SU-DHL-6 (cell line): ENCODE results near the gene HORMAD2.

Source experiments
- EZH2phosphoT487 ChIP-seq: fragments of 200-600 bp; sonication (generic), shearing (Covaris generic); conservative IDR thresholded peaks from 2 replicates; pipeline ENCODE4 v1.6.1; 2018; ENCODE audit warnings: mild to moderate bottlenecking, antibody characterized with exemption, low read length, moderate library complexity, mixed read lengths
- TF ChIP-seq, protein P1 (sequence below): fragments of 200-600 bp; sonication (generic); IDR thresholded peaks from one replicate; pipeline ENCODE4 v1.5.1; 2017; ENCODE audit warnings: antibody characterized with exemption, mild to moderate bottlenecking, low read length, moderate library complexity; ENCODE audit not compliant: insufficient read depth, poor library complexity, severe bottlenecking

DNA sequence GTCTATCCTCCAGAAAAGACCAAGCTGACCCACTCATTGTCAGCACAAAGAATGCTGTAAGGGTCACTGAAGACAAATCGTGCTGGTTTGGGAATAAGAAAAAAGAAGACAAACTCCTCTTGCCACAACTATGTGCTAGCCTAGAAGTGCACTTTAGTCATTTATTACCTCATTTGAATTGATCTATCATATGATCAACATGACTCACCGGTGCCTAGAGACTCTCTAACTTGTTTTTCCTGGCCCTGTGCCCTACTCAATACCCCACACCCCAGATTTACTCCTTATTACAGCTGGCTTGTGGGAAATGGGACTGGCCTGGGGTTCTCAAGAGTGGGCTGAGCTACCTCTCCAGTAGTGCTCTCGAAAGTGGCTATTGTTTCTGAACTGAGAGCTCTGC is 35.9 kb upstream of the HORMAD2 start:
- TF ChIP-seq, protein P1, sequence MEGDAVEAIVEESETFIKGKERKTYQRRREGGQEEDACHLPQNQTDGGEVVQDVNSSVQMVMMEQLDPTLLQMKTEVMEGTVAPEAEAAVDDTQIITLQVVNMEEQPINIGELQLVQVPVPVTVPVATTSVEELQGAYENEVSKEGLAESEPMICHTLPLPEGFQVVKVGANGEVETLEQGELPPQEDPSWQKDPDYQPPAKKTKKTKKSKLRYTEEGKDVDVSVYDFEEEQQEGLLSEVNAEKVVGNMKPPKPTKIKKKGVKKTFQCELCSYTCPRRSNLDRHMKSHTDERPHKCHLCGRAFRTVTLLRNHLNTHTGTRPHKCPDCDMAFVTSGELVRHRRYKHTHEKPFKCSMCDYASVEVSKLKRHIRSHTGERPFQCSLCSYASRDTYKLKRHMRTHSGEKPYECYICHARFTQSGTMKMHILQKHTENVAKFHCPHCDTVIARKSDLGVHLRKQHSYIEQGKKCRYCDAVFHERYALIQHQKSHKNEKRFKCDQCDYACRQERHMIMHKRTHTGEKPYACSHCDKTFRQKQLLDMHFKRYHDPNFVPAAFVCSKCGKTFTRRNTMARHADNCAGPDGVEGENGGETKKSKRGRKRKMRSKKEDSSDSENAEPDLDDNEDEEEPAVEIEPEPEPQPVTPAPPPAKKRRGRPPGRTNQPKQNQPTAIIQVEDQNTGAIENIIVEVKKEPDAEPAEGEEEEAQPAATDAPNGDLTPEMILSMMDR = no peak
- no peak for TF ChIP-seq EZH2phosphoT487
